Measurements from ENCODE around the gene TAAR6.

GRCh38 chr6:132544826-132545225 is 25.3 kb upstream of the TAAR6 start:
- TF ChIP-seq CTCF (IDR thresholded peaks at IDR 0.05; ENCODE audit: control extremely low read depth in 1 of 3, insufficient read depth in 1 of 3, low read depth in 1 of 3, low read length in 3 of 3) (no peak), ZNF274 (IDR thresholded peaks at IDR 0.05; ENCODE audit: borderline replicate concordance, extremely low read depth, low read length) (no peak), EP300 (IDR thresholded peaks at IDR 0.05; ENCODE audit: borderline replicate concordance in 1 of 2, low read depth in 2 of 2, low read length in 2 of 2) (no peak)
